ENCODE results near the gene TNIK. TPM values are rescaled to one million over a fixed set of nuclear protein-coding genes. Genes with fewer than 3 reads are reported as not detected.
A peak's percentile ranks its signal among the peaks of the same experiment; 100 is the strongest.

Gene TNIK
- total and polyA plus RNA-seq, 2 of the 13 experiments (the other 11 are each of a cell fraction or from before 2014, with no cell fraction given) = 0.15 to 0.22 TPM

- TF ChIP-seq ATF5 (CRISPR knock-in tag; IDR thresholded peaks at IDR 0.05; ENCODE audit: low read depth) (no peak), FOSL2 (CRISPR knock-in tag; IDR thresholded peaks at IDR 0.05) (0 out of 2 replicates have a peak, but pooled peaks have one; percentile 26), FOXC1 (CRISPR knock-in tag; IDR thresholded peaks at IDR 0.05; ENCODE audit: borderline replicate concordance) (no peak), ZNF3 (CRISPR knock-in tag; IDR thresholded peaks at IDR 0.05) (no peak), MAFG (CRISPR knock-in tag; IDR thresholded peaks at IDR 0.05) (no peak), ZBTB25 (CRISPR knock-in tag; IDR thresholded peaks at IDR 0.05) (no peak), MATR3 (CRISPR knock-in tag; IDR thresholded peaks at IDR 0.05) (no peak), PHB2 (IDR thresholded peaks at IDR 0.05; ENCODE audit: partially characterized antibody) (no peak), HDAC1 (CRISPR knock-in tag; IDR thresholded peaks at IDR 0.05) (peak; percentile 57; the same call in 1 of the 2 replicates), ARID4A (CRISPR knock-in tag; IDR thresholded peaks at IDR 0.05; ENCODE audit: borderline replicate concordance) (peak; percentile 32; the same call in 1 of the 2 replicates), ZSCAN29 (CRISPR knock-in tag; conservative IDR thresholded peaks at IDR 0.05) (0 out of 2 replicates have a peak, but pooled peaks have one; percentile 17), MXI1 (IDR thresholded peaks at IDR 0.05; ENCODE audit: borderline replicate concordance, low read depth, low read length) (0 out of 3 replicates have a peak, but pooled peaks have one; percentile 24), ZNF564 (CRISPR knock-in tag; IDR thresholded peaks at IDR 0.05) (peak; percentile 65; the same call in 1 of the 2 replicates)
- TF ChIP-seq, protein P1, sequence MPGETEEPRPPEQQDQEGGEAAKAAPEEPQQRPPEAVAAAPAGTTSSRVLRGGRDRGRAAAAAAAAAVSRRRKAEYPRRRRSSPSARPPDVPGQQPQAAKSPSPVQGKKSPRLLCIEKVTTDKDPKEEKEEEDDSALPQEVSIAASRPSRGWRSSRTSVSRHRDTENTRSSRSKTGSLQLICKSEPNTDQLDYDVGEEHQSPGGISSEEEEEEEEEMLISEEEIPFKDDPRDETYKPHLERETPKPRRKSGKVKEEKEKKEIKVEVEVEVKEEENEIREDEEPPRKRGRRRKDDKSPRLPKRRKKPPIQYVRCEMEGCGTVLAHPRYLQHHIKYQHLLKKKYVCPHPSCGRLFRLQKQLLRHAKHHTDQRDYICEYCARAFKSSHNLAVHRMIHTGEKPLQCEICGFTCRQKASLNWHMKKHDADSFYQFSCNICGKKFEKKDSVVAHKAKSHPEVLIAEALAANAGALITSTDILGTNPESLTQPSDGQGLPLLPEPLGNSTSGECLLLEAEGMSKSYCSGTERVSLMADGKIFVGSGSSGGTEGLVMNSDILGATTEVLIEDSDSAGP (CRISPR knock-in tag; IDR thresholded peaks at IDR 0.05; ENCODE audit: borderline replicate concordance) = no peak
These were observed 433.5 kb downstream of the TNIK start, which contains the start of gene SLC2A2 (continued) for GRCh38 chr3:171026597-171027293.

Data from HepG2 (cell line).